GM12864 (cell line): Measurements from ENCODE around the gene NPHS1.

ENCODE experiments used
- DNase-seq: peaks from one replicate; pipeline ENCODE4 v3.0.0-alpha.2; 2011; ENCODE audit warnings: low read depth
- H3K4me3 ChIP-seq: 2 replicates; pipeline ENCODE4 v1.5.1; 2011; ENCODE audit warnings: mild to moderate bottlenecking, low read depth, low read length, control low read depth
- TF ChIP-seq, protein P1 (sequence below): IDR thresholded peaks from 2 replicates; pipeline ENCODE4 v1.5.1; 2011; ENCODE audit warnings: low read depth, mild to moderate bottlenecking, moderate library complexity, low read length, control low read depth, inconsistent platforms; ENCODE audit errors: missing control alignments

NPHS1 gene

DNA sequence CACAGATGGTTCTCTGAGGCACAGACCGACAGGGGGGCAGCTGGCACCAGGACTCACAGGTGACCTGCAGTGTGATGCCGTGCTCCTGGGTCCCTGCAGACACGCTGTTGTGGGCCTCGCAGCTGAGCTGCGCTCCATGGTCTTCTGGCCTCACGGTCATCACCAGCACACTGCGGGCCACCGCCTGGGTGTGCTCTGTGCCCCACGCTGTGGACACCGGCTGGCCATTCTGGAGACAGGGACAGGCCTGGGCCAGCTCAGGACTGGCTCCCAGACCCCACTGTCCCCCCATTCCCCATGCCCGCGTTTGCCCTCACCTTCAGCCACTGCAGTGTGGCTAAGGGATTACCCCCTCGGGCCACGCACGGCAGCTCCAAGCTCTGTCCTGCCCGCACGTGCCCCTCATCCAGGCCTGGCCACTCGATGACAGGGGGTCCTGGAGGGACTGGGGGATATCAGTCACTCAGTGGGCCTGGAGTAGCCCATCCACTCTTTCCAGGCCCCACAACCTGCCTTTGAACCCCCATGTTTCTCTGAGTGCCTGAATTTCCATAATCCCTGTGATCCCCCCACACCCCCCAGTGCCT, 3.3 kb downstream of the NPHS1 start:
- TF ChIP-seq, protein P1, sequence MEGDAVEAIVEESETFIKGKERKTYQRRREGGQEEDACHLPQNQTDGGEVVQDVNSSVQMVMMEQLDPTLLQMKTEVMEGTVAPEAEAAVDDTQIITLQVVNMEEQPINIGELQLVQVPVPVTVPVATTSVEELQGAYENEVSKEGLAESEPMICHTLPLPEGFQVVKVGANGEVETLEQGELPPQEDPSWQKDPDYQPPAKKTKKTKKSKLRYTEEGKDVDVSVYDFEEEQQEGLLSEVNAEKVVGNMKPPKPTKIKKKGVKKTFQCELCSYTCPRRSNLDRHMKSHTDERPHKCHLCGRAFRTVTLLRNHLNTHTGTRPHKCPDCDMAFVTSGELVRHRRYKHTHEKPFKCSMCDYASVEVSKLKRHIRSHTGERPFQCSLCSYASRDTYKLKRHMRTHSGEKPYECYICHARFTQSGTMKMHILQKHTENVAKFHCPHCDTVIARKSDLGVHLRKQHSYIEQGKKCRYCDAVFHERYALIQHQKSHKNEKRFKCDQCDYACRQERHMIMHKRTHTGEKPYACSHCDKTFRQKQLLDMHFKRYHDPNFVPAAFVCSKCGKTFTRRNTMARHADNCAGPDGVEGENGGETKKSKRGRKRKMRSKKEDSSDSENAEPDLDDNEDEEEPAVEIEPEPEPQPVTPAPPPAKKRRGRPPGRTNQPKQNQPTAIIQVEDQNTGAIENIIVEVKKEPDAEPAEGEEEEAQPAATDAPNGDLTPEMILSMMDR, result no peak
- no peak for DNase-seq
- no peak overlapping the region for H3K4me3 ChIP-seq

DNA sequence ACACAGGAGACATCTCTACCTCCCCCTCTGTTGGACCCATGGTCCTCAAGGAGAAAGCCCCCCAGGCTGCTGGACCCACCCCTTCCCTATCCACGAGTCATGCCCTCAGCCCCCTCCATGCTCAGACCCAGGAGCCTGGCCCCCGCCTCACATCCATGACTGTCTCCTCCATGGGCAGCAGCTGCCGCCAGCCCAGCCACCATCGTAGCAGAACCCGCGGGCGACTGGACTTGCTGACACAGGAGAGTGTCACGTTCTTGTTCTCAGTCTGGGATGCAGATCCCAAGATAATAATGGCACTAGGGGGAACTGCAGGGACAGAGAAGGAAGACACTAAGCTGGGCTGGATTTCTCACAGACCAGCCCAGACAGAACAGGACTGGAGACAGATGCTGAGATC, 3.8 kb downstream of the NPHS1 start:
- no peak overlapping the region for H3K4me3 ChIP-seq
- no peak for DNase-seq
- TF ChIP-seq, protein P1, result no peak

DNA sequence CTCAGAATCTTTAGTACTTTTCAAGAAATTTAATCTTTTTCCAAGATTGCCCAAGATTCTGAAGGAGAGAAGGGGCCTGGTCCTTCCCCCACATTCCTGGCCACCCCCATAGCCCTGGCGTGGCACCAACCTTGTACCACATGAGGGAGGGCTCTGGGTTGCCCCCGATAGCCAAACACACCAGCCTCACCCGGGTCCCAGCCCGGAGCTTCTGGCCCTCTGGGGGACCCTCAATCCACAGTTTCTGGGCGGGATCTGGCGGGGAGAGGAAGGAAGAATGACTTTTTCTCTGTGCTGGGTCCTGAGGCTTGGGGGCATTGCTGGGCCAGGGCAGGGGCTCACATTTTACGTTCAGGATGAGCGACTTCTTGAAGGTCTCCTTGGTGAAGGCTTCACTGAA, 4.4 kb downstream of the NPHS1 start:
- no peak for DNase-seq
- no peak overlapping the region for H3K4me3 ChIP-seq
- TF ChIP-seq, protein P1, result no peak

DNA sequence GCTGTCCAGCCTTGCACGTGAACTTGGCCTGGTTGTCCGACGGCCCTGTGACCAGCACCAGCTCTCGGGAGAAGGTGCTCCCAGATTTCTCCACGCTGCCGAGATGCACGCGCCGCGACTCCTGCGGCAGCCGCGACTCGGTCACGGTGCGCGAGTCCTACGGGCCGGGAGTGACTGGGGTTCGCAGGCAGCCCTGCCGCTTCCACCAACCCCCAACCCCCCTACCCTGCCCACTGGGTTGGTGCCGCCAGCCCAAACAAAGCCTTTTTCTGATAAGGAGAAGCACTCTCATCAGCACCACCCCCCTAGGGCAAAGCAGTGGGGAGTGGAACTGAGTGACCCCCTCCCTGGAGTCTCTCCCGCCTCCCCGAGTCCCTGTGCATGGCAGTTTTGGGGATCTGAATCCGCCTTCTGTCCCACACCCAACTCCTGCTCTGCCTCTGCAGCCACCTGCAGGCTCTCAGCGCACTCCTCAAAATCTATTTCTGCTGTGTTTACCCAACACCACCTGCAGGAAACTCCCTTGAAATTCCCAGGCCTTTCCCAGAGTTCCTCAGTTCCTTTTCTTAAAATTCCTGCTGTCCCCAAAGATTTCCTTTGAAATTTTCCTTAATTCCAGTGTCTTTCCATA, 6.2 kb downstream of the NPHS1 start:
- TF ChIP-seq, protein P1, result no peak
- DNase-seq, result no peak
- no peak overlapping the region for H3K4me3 ChIP-seq

DNA sequence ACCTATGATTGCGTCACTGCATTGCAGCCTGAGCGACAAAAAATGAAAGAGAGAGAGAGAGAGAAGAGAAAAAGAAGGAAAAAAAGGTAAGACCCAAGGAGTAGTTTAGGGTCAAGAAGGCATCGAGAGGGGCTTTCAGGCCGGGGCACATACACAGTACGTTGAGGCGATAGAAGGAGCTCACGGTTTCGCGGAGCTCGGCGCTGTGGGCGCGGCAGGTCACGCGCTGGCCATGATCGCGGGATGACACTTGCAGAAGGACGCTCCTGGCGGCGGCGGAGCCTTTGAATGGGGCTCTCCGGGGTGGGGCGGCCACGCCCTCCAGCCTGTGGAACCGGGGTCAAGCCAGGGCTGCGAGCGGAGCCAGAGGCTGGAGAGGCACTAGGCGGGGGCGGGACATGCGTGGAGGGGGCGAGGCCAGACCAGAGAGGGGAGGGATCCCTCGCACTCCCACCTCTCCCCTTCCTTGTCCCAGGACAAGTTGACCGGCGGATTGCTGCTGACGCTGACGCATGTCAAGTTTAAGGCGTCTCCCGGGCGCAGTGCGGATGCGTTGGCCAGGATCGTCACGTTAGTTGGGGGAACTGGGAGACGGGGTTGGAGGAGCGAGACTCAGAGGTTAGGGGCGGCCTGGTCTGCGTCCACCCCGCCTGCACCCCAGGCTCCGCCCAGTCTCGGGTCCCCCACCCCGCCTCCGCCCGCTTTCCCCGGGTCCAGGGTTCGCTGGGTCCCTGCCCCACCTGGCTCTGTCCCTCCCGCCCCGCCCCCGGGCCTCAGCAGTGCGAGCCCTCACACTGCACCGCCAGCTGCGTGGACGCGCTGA, 6.9 kb downstream of the NPHS1 start:
- no peak overlapping the region for H3K4me3 ChIP-seq
- DNase-seq, result no peak
- TF ChIP-seq, protein P1, result no peak

DNA sequence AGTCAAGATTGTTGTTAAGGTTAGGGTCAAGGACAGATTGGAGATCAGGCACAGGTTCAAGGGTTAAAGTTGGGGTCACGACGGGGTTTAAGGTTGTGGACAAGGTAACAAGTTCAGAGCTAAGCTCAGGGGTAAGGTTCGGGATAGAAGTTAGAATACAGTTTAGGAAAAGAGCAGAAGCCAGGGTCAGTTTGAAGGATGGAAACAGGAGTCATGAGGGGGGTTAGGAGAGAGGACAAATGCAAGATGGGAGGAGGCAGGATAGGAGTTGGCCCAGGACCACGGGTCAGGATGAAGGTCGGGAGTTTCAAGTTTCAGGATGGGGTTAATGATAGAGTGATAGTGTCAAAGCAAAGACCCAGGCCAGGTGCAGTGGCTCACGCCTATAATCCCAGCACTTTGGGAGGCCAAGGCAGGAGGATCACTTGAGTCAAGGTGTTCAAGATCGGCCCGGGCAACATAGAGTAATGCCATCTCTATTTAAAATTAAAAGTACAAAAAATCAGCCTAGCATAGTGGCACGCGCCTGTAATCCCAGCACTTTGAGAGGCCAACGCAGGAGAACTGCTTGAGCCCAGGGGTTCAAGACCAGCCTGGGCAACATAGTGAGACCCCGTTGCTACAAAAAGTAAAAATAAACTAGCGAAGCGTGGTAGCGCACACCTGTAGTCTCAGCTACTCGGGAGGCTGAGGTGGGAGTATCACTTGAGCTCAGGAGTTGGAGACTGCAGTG, 7.7 kb downstream of the NPHS1 start:
- no peak overlapping the region for H3K4me3 ChIP-seq
- no peak for DNase-seq
- TF ChIP-seq, protein P1, result no peak
